HCT116 (cell line): ENCODE data around the gene HIVEP3. TPM values are rescaled to one million over a fixed set of nuclear protein-coding genes. Genes with fewer than 3 reads are reported as not detected.

Experiments
- ATAC-seq: fragments of 200-7000 bp; cut with Tn5 transposase; 2 replicates; pipeline ENCODE4 v1.9.1; 2020; ENCODE audit warnings: mild to moderate bottlenecking, moderate library complexity
- BruUV-seq: library from RNA; stranded (reverse); fragments of 400-500 nt; replicated peaks from 2 replicates; lab custom pipeline; 2021; lab: Mats Ljungman, UMichigan
- CTCF ChIA-PET: fragments of 300-600 bp; sonication (Branson Sonifier 250); formaldehyde crosslinking; loops from one replicate; lab custom pipeline; 2021; ENCODE audit warnings: antibody characterized with exemption; lab: Charles Lee
- POLR2A ChIA-PET: fragments of 300-600, 350-600 bp; sonication (Branson Sonifier 250); formaldehyde crosslinking; loops from one replicate; lab custom pipeline; 2021; ENCODE audit warnings: antibody characterized with exemption; lab: Charles Lee
- RAD21 ChIA-PET, 2 experiments: fragments of 300-600 bp; sonication (Branson Sonifier 250); formaldehyde crosslinking; loops; one replicate each; lab custom pipeline; 2023; ENCODE audit warnings: low total read pairs in 2 of 2; ENCODE audit not compliant: uncharacterized antibody in 2 of 2, unreplicated experiment in 2 of 2, low non-redundant PET in 1 of 2; lab: Charles Lee
- DNase-seq: peaks from one replicate; pipeline ENCODE4 v3.0.0-alpha.2; 2010; ENCODE audit warnings: low read depth, low spot score
- H2AFZ ChIP-seq: fragments of 200-600 bp; shearing (Covaris generic), sonication (generic); 2 replicates; pipeline ENCODE4 v1.6.1; 2017; ENCODE audit warnings: low read depth, mixed run types, mixed read lengths, antibody characterized with exemption, low read length; ENCODE audit not compliant: poor library complexity, severe bottlenecking
- H3K27ac ChIP-seq: 2 replicates; pipeline ENCODE4 v1.5.1; 2012; ENCODE audit warnings: low read depth, low read length
- H3K27me3 ChIP-seq: fragments of 200-600 bp; sonication (generic); 2 replicates; pipeline ENCODE4 v1.6.1; 2016; ENCODE audit warnings: mixed run types, low read length, mixed read lengths; ENCODE audit not compliant: insufficient read depth
- H3K36me3 ChIP-seq, 2 experiments: fragments of 200-500 bp in 1 of 2; fragments of 200-600 bp in 1 of 2; sonication (Bioruptor generic) in 1 of 2; sonication (generic) in 1 of 2; 2 replicates each; pipeline versions ENCODE4 v1.5.1 to v1.6.1; 2014 to 2016; ENCODE audit warnings: low read length in 2 of 2, inconsistent platforms in 1 of 2, mixed read lengths in 1 of 2, mixed run types in 1 of 2; ENCODE audit not compliant: insufficient read depth in 2 of 2, control insufficient read depth in 1 of 2
- H3K4me1 ChIP-seq, 2 experiments: fragments of 200-600 bp in 1 of 2; sonication (generic) in 1 of 2; 2 replicates each; pipeline versions ENCODE4 v1.5.1 to v1.6.1; 2012 to 2017; ENCODE audit warnings: low read length in 2 of 2, inconsistent platforms in 1 of 2, mild to moderate bottlenecking in 1 of 2, mixed read lengths in 1 of 2, mixed run types in 1 of 2, moderate library complexity in 1 of 2; ENCODE audit not compliant: insufficient read depth in 2 of 2, control insufficient read depth in 1 of 2
- H3K4me2 ChIP-seq: fragments of 200-600 bp; sonication (generic); 2 replicates; pipeline ENCODE4 v1.6.1; 2017; ENCODE audit warnings: mixed run types, low read length, mixed read lengths
- H3K4me3 ChIP-seq, 2 experiments: fragments of 200-600 bp in 1 of 2; sonication (generic) in 1 of 2; replicated peaks in 1 of 2; 2 replicates each; pipeline ENCODE4 v1.5.1; 2011 to 2016; ENCODE audit warnings: low read length in 2 of 2, control low read depth in 1 of 2, low read depth in 1 of 2, mild to moderate bottlenecking in 1 of 2, mixed read lengths in 1 of 2, mixed run types in 1 of 2
- H3K79me2 ChIP-seq: fragments of 200-600 bp; sonication (generic); 2 replicates; pipeline ENCODE4 v1.6.1; 2017; ENCODE audit warnings: mild to moderate bottlenecking, mixed run types, low read length, moderate library complexity, mixed read lengths; ENCODE audit not compliant: insufficient read depth
- H3K9ac ChIP-seq: fragments of 200-600 bp; sonication (generic); 2 replicates; pipeline ENCODE4 v1.6.1; 2016; ENCODE audit warnings: low read length, mixed read lengths
- H3K9me2 ChIP-seq: fragments of 200-600 bp; sonication (generic), shearing (Covaris generic); 2 replicates; pipeline ENCODE4 v1.6.1; 2017; ENCODE audit warnings: mixed run types, mild to moderate bottlenecking, moderate library complexity; ENCODE audit not compliant: insufficient read depth
- H3K9me3 ChIP-seq, 2 experiments: fragments of 200-500 bp in 1 of 2; fragments of 200-600 bp in 1 of 2; sonication (Bioruptor generic) in 1 of 2; sonication (generic) in 1 of 2; 2 replicates each; pipeline ENCODE4 v1.6.1; 2014 to 2017; ENCODE audit warnings: low read length in 2 of 2, mixed read lengths in 2 of 2, inconsistent platforms in 1 of 2, low read depth in 1 of 2, mild to moderate bottlenecking in 1 of 2, mixed run types in 1 of 2, moderate library complexity in 1 of 2; ENCODE audit not compliant: control insufficient read depth in 1 of 2, insufficient read depth in 1 of 2
- H4K20me1 ChIP-seq: fragments of 200-600 bp; sonication (generic), shearing (Covaris generic); 2 replicates; pipeline ENCODE4 v1.6.1; 2017; ENCODE audit warnings: mixed run types, mild to moderate bottlenecking, moderate library complexity; ENCODE audit not compliant: insufficient read depth
- CBX3 ChIP-seq: IDR thresholded peaks from 2 replicates; pipeline ENCODE4 v1.6.1; 2012; ENCODE audit warnings: low read depth
- CEBPB ChIP-seq: IDR thresholded peaks from 2 replicates; pipeline ENCODE4 v1.6.1; 2012; ENCODE audit warnings: low read depth
- EGR1 ChIP-seq: IDR thresholded peaks from 2 replicates; pipeline ENCODE4 v1.6.1; 2012; ENCODE audit warnings: low read depth
- EZH2 ChIP-seq: fragments of 200-600 bp; sonication (generic); IDR thresholded peaks from 2 replicates; pipeline ENCODE4 v1.6.1; 2017; ENCODE audit warnings: antibody characterized with exemption, mixed run types
- EZH2phosphoT487 ChIP-seq: fragments of 200-600 bp; IDR thresholded peaks from 2 replicates; pipeline ENCODE4 v1.6.1; 2018; ENCODE audit warnings: antibody characterized with exemption, borderline replicate concordance
- JUND ChIP-seq: IDR thresholded peaks from 2 replicates; pipeline ENCODE4 v1.6.1; 2012
- POLR2A ChIP-seq: IDR thresholded peaks from 2 replicates; pipeline ENCODE4 v1.7.0; 2011; ENCODE audit warnings: borderline replicate concordance; ENCODE audit not compliant: insufficient read depth, insufficient read length; ENCODE audit errors: extremely low read depth
- SP1 ChIP-seq: IDR thresholded peaks from 2 replicates; pipeline ENCODE4 v1.6.1; 2012; ENCODE audit warnings: low read depth
- SRF ChIP-seq: IDR thresholded peaks from 2 replicates; pipeline ENCODE4 v1.6.1; 2012; ENCODE audit warnings: low read depth
- YY1 ChIP-seq: IDR thresholded peaks from 2 replicates; pipeline ENCODE4 v1.6.1; 2011; ENCODE audit warnings: low read length, low read depth, moderate library complexity, mild to moderate bottlenecking; ENCODE audit not compliant: insufficient replicate concordance; ENCODE audit errors: extremely low read depth
- ZNF274 ChIP-seq: fragments of 200-500 bp; sonication (Bioruptor generic); IDR thresholded peaks from 2 replicates; pipeline ENCODE4 v1.6.1; 2014; ENCODE audit warnings: mild to moderate bottlenecking, low read depth, low read length, inconsistent platforms
- intact Hi-C: fragments of 100-400 bp; cut with micrococcal nuclease; formaldehyde crosslinking; loops from 2 replicates; pipeline ENCODE4 v1.10.0; 2022
- total RNA-seq: library from RNA; stranded (reverse); gene quantifications from one replicate; pipeline ENCODE4 v1.2.1, GENCODE V29; 2021; ENCODE audit not compliant: unreplicated experiment
- TF ChIP-seq, protein P1 (sequence below): IDR thresholded peaks from 2 replicates; pipeline ENCODE4 v1.6.1; 2011; ENCODE audit warnings: mild to moderate bottlenecking, low read length, moderate library complexity; ENCODE audit not compliant: insufficient replicate concordance; ENCODE audit errors: extremely low read depth
- TF ChIP-seq, protein P2 (sequence below): IDR thresholded peaks from 2 replicates; pipeline ENCODE4 v1.6.1; 2012; ENCODE audit warnings: low read depth
- TF ChIP-seq, protein P3 (sequence below): IDR thresholded peaks from 2 replicates; pipeline ENCODE4 v1.6.1; 2012

The HIVEP3 gene
- total RNA-seq, 1 experiment from 2014 or later = 7.1 TPM

DNA sequence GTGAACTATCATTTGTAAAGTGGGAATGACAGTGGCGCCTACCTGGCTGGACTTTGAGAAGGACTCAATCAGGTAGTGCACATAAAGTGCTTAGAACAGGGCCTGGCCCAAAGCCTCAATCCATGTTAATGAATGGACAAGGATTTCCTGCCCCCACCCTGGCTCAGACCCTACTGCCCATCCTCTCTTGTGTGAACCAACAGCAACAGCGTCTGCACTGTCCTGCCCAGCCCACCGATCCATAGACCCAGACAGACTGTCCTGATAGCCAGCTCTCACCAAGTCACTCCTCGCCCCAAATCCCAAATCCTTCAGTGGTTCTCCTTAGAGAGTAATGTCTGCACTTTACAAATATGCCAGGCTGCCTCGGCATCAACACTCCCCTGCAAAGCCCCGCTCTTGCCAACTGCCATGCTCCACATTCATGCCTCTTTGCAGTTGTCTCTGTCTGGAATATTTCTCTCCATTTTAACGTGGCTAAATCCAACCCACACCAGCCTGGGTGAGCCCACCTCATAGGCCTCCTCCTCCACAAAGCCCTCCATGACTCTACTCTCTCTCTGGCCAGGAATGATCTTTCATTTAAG, 276.7 kb downstream of the HIVEP3 start:
- no peaks in the 10 kb centered on the region for H3K79me2 ChIP-seq
- H3K27ac ChIP-seq = no peak overlapping the region
- no peak overlapping the region for H2AFZ ChIP-seq
- no peak overlapping the region for H3K4me2 ChIP-seq
- H3K9me3 ChIP-seq = no peaks in the 10 kb centered on the region
- POLR2A ChIA-PET = no interaction called here
- CTCF ChIA-PET = no interaction called here
- no peak overlapping the region for H3K4me3 ChIP-seq
- BruUV-seq = no TSS peak
- no peaks in the 10 kb centered on the region for H3K9me2 ChIP-seq
- no peaks in the 10 kb centered on the region for H3K27me3 ChIP-seq
- DNase-seq (no peak), ATAC-seq (no peak)
- H3K9ac ChIP-seq = no peak overlapping the region
- intact Hi-C loops = no loop called here
- TF ChIP-seq POLR2A (no peak), EZH2 (no peak), YY1 (no peak)
- RAD21 ChIA-PET = no interaction called here
- peaks cover 0 to 11% of the 10 kb centered on the region in 2 experiments; a peak in 1 of 4 replicates for H3K4me1 ChIP-seq
- H3K36me3 ChIP-seq = no peaks in the 10 kb centered on the region
- no peaks in the 10 kb centered on the region for H4K20me1 ChIP-seq

DNA sequence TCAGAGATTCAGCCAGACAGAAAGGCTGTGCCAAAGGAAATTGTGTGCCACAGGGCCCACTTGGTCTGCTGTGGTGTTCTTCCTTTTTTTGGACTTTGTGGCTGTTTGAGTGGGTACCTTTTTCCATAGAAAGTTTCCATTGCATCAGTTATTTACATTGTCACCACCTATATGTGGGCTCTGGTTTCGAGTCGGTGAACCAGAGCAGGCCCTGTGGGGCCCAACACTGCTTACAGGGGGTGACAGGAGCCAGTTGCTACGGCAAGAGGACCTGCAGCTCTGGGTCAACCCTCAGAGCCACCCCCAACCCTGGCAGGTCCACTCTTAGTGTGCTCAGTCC, 277.3 kb downstream of the HIVEP3 start:
- RAD21 ChIA-PET = no interaction called here
- no TSS peak for BruUV-seq
- H3K79me2 ChIP-seq = no peaks in the 10 kb centered on the region

More for the DNA sequence above, 277.3 kb downstream of the HIVEP3 start:
- no peak for DNase-seq
- Histone ChIP-seq H2AFZ (no peak overlapping the region), H4K20me1 (no peaks in the 10 kb centered on the region), H3K9me3 (no peaks in the 10 kb centered on the region), H3K36me3 (no peaks in the 10 kb centered on the region), H3K27ac (no peak overlapping the region), H3K9ac (no peak overlapping the region), H3K4me3 (no peak overlapping the region), H3K27me3 (no peaks in the 10 kb centered on the region), H3K4me1 (peaks cover 0 to 11% of the 10 kb centered on the region in 2 experiments; a peak in 1 of 4 replicates), H3K9me2 (no peaks in the 10 kb centered on the region), H3K4me2 (no peak overlapping the region)
- TF ChIP-seq JUND = no peak
- no peak for TF ChIP-seq CBX3
- TF ChIP-seq SP1 = no peak
- TF ChIP-seq YY1 = no peak
- TF ChIP-seq, protein P1, sequence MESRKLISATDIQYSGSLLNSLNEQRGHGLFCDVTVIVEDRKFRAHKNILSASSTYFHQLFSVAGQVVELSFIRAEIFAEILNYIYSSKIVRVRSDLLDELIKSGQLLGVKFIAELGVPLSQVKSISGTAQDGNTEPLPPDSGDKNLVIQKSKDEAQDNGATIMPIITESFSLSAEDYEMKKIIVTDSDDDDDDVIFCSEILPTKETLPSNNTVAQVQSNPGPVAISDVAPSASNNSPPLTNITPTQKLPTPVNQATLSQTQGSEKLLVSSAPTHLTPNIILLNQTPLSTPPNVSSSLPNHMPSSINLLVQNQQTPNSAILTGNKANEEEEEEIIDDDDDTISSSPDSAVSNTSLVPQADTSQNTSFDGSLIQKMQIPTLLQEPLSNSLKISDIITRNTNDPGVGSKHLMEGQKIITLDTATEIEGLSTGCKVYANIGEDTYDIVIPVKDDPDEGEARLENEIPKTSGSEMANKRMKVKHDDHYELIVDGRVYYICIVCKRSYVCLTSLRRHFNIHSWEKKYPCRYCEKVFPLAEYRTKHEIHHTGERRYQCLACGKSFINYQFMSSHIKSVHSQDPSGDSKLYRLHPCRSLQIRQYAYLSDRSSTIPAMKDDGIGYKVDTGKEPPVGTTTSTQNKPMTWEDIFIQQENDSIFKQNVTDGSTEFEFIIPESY = no peak
- TF ChIP-seq CEBPB = no peak
- no peak for TF ChIP-seq ZNF274
- TF ChIP-seq, protein P2, sequence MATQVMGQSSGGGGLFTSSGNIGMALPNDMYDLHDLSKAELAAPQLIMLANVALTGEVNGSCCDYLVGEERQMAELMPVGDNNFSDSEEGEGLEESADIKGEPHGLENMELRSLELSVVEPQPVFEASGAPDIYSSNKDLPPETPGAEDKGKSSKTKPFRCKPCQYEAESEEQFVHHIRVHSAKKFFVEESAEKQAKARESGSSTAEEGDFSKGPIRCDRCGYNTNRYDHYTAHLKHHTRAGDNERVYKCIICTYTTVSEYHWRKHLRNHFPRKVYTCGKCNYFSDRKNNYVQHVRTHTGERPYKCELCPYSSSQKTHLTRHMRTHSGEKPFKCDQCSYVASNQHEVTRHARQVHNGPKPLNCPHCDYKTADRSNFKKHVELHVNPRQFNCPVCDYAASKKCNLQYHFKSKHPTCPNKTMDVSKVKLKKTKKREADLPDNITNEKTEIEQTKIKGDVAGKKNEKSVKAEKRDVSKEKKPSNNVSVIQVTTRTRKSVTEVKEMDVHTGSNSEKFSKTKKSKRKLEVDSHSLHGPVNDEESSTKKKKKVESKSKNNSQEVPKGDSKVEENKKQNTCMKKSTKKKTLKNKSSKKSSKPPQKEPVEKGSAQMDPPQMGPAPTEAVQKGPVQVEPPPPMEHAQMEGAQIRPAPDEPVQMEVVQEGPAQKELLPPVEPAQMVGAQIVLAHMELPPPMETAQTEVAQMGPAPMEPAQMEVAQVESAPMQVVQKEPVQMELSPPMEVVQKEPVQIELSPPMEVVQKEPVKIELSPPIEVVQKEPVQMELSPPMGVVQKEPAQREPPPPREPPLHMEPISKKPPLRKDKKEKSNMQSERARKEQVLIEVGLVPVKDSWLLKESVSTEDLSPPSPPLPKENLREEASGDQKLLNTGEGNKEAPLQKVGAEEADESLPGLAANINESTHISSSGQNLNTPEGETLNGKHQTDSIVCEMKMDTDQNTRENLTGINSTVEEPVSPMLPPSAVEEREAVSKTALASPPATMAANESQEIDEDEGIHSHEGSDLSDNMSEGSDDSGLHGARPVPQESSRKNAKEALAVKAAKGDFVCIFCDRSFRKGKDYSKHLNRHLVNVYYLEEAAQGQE = no peak
- no peak for TF ChIP-seq EGR1
- TF ChIP-seq, protein P3, sequence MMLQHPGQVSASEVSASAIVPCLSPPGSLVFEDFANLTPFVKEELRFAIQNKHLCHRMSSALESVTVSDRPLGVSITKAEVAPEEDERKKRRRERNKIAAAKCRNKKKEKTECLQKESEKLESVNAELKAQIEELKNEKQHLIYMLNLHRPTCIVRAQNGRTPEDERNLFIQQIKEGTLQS = no peak
- TF ChIP-seq POLR2A = no peak
- no peak for TF ChIP-seq SRF
- TF ChIP-seq EZH2phosphoT487 = no peak
- POLR2A ChIA-PET = no interaction called here
- intact Hi-C loops = no loop called here
- no peak for ATAC-seq
- CTCF ChIA-PET = no interaction called here
